Dedifferentiated amniotic fluid mesenchymal stem cell (primary cell): Measurements from ENCODE around the gene SLC51A.
"Not testable (repeated sequence)": the region's sequence is repeated elsewhere in the genome, so short reads cannot be mapped to it uniquely, and the experiment has no call there.

ENCODE experiments used
- DNase-seq: peaks from one replicate; pipeline ENCODE4 v3.0.0-alpha.2; 2016; ENCODE audit errors: extremely low spot score

Gene SLC51A

GRCh38 chr3:196216089-196216564 lies at the start of gene SLC51A:
SLC51A (plus strand) TSS chr3:196216534; CDS start chr3:196216713, 179 bp downstream.
- no peak for DNase-seq

- no peak for DNase-seq
These were observed 49.6 kb upstream of the SLC51A start for GRCh38 chr3:196166741-196167140.

GRCh38 chr3:196168808-196169391 lies 47.4 kb upstream of the SLC51A start:
- DNase-seq, result no peak

- no peak for DNase-seq
These were observed 46.5 kb upstream of the SLC51A start for GRCh38 chr3:196169836-196170240.

GRCh38 chr3:196170296-196170695 lies 46.0 kb upstream of the SLC51A start:
- DNase-seq, result not testable (repeated sequence)

- DNase-seq, result no peak
These were observed 41.7 kb upstream of the SLC51A start for GRCh38 chr3:196174652-196175051.

- DNase-seq, result no peak
These were observed 41.2 kb upstream of the SLC51A start for GRCh38 chr3:196175116-196175625.

- DNase-seq, result no peak
These were observed 40.6 kb upstream of the SLC51A start for GRCh38 chr3:196175722-196176121.

GRCh38 chr3:196177567-196177966 lies 38.8 kb upstream of the SLC51A start:
- no peak for DNase-seq

GRCh38 chr3:196177967-196178366 lies 38.4 kb upstream of the SLC51A start:
- DNase-seq, result no peak

GRCh38 chr3:196178993-196179379 lies 37.3 kb upstream of the SLC51A start:
- no peak for DNase-seq

GRCh38 chr3:196179380-196180308 lies 36.7 kb upstream of the SLC51A start:
- DNase-seq, result peak; percentile 52

- no peak for DNase-seq
These were observed 36.0 kb upstream of the SLC51A start for GRCh38 chr3:196180346-196180745.

- DNase-seq, result no peak
These were observed 35.2 kb upstream of the SLC51A start for GRCh38 chr3:196181127-196181546.

GRCh38 chr3:196184169-196184432 lies 32.2 kb upstream of the SLC51A start:
- not testable (repeated sequence) for DNase-seq

GRCh38 chr3:196184881-196185280 lies 31.5 kb upstream of the SLC51A start:
- no peak for DNase-seq

- DNase-seq, result no peak
These were observed 29.4 kb upstream of the SLC51A start for GRCh38 chr3:196186651-196187573.

- no peak for DNase-seq
These were observed 26.6 kb upstream of the SLC51A start for GRCh38 chr3:196189566-196190347.

GRCh38 chr3:196192036-196192523 lies 24.3 kb upstream of the SLC51A start:
- DNase-seq, result no peak

- no peak for DNase-seq
These were observed 23.7 kb upstream of the SLC51A start for GRCh38 chr3:196192524-196193051.
